AG09319 (cell line): ENCODE data around the gene OSBP2.

Experiments
- DNase-seq: peaks from one replicate; pipeline ENCODE4 v3.0.0-alpha.2; 2010; ENCODE audit warnings: low read depth; ENCODE audit errors: extremely low read depth
- TF ChIP-seq, protein P1 (sequence below): IDR thresholded peaks from 2 replicates; pipeline ENCODE4 v1.5.1; 2011; ENCODE audit warnings: low read depth, mild to moderate bottlenecking, inconsistent platforms, low read length, moderate library complexity

Gene OSBP2

DNA sequence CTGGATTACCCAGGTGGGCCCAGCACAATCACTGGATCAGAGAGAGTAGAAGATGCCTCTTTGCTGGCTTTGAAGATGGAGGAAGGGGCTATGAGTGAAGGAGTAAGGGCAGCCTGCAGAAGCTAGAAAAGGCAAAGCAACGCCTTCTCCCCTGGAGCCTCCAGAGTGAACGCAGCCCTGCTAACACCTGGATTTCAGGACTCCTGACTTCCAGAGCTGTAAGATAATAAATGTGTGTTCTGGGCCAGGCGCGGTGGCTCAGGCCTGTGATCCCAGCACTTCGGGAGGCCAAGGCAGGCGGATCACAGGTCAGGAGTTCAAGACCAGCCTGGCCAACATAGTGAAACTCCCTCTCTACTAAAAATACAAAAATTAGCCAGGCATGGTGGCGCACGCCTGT is 171.5 kb downstream of the OSBP2 start:
- no peak for DNase-seq
- TF ChIP-seq, protein P1, sequence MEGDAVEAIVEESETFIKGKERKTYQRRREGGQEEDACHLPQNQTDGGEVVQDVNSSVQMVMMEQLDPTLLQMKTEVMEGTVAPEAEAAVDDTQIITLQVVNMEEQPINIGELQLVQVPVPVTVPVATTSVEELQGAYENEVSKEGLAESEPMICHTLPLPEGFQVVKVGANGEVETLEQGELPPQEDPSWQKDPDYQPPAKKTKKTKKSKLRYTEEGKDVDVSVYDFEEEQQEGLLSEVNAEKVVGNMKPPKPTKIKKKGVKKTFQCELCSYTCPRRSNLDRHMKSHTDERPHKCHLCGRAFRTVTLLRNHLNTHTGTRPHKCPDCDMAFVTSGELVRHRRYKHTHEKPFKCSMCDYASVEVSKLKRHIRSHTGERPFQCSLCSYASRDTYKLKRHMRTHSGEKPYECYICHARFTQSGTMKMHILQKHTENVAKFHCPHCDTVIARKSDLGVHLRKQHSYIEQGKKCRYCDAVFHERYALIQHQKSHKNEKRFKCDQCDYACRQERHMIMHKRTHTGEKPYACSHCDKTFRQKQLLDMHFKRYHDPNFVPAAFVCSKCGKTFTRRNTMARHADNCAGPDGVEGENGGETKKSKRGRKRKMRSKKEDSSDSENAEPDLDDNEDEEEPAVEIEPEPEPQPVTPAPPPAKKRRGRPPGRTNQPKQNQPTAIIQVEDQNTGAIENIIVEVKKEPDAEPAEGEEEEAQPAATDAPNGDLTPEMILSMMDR = no peak

DNA sequence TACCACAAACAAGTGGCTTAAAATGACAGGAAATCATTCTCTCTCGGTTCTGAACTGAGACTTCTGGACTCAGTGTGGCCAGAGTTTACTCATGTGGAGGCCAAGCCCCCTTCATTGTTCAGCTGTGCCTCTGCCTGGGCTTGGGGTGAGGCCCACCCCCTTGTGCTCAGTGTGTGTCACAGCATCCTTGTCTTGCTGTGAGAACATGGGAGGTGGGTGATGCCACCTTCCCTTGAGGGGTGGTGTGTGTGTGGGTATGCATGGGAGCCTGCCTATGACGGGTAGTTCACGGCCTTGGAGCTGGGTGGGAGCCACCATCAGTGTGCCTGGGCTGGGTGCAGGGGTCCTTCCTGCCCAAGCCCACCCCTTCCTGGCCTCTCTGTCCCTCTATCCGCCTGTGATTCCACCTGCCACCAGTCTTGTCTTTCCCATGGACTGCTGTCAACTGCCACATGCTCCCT is 172.2 kb downstream of the OSBP2 start:
- TF ChIP-seq, protein P1 = no peak; the same call in 1 of the 2 replicates
- no peak for DNase-seq

DNA sequence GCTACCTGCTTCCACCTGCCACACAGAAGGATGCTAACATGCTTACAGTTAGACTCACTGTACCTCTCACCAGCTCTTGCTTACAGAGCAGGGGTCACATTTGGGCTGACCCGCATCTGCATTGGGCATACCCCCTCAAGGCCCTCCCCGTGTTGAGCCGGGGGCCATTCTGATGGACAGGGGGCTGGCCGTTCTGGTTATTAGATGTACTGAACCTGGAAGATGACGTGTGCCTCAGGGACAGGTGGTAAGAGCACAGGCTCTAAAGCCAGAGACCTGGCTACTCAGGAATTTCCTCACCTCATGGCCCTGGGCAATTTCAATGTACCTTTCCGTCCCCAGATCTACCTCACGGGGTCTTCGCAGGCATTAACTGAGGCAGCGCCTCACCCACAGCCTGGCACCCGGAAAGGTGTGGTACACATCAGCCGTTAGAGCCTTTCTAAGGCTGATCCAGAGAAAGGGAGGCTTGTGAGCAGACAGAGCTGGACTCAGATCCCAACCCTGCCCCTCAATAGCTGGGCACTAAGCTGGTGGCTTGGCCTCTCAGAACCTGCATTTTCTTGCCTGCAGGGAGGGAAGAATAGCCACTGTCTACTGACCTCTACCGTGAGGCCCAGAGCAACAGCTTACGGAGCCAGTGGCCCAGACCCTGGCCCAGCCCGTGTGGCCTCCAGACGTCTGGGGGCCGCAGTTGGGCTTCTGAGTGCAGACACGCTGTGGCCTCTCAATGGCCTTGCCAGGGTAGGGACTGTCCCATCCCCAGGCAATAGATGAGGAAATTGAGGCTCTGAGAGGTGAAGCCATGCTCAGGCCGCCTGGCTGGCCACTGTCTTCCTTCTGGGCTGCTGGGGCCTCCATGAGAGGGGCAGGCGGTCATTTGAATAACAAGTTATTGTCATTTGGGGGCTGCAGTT is 173.3 kb downstream of the OSBP2 start:
- no peak for DNase-seq
- TF ChIP-seq, protein P1 = no peak

DNA sequence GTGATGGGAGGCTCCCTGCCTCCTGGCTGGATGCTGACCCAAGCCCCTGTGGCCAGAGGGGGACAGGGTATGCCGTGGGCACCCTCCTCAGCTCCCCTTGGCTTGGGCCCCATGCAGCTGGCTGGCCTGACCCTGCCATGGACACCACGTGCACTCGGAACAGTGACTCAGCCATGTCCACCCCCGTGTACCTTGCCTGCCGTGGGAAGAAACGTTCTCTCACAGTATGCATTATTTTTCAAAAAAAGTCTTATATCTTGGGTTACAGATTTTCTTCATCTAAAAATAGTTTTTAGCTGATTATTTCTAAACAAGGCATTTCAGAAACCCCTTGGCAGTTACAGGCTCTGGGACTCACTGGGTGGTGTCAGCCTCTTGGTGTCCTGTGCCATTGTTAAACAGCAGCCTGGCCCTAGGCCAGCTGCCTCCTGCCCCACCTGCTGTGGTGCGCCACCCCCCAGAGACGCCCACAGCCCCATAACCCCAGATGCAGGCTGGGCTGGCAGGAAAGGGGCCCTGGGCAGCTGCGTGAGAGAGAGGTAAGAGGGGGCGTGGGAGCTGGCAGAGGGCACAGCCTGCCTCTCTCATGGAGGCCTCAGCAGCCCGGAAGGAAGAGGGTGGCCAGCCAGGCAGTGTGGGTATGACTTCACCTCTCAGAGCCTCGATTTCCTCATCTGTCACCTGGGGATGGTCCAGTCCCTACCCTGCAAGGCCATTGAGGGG is 174.2 kb downstream of the OSBP2 start:
- TF ChIP-seq, protein P1 = no peak
- DNase-seq = no peak

DNA sequence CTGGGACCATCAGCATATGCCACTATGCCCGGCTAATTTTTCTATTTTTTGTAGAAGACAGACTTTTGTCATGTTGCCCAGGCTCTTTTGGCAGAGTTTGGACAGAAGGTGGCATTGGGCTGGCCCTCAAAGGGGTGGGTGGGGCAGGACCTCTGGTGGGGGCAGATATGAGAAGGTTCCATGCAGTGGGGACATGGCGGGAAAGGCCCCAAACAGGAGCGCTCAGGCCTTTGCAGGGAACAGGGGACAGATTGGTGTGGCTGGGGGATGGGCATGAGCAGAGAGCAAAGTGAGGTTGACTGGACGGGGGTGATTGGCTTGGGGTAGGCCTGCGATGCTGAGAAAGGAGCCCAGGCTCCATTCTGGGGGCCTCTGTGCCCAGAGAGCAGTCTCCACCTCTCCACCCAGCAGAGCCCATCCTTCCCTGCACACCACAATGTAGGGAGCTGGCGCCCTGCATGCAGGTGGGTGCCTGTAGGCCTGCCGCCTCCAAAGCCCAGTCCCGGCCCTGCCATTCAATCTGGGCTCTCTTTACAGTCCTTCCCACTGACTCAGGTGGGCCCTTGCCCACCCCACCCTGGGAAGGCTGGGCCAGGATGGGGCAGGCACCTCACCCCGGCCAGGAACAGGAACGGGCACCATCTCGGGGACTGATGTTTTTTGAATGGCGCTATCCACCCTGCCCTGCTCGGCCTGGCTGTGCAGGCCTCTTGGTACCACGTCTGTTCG is 175.2 kb downstream of the OSBP2 start:
- no peak for DNase-seq
- TF ChIP-seq, protein P1 = no peak

DNA sequence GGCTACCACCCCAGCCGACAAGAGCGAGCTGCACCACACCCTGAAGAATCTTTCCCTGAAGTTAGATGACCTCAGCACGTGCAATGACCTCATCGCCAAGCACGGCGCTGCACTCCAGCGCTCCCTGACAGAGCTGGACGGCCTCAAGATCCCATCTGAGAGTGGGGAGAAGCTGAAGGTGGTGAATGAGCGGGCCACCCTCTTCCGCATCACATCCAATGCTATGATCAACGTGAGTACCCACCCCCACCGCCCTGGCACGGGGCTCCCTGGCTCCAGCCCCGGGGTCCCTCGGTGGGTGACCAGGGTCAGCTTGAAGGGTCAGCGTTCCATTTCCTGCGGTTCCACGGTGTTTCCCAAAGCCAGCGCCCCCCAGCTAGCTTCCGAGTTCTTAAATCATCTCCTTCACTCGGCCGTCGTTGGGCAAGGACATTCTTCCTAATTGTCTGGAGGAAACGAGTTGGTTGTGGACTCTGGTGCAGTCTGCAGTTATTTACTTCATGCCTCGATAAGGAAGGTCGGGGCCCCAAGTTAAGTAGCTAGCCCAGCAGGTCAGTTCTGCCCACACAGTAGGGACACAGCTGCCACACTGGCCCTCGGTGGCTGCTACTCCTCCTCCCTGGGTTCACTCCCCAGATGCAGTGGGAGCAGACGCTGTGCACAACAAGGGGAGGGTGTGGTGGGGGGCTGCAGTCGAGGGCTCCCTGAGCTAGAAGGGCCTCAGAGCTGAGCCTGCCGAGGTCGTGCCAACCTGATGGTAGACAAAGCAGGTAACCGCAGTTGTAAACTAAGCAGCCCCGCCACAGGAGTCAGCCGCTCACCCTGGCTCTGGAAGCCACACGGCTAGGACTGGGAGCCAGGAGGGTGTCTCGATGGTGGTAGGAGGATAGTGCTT is 176.0 kb downstream of the OSBP2 start:
- no peak for DNase-seq
- TF ChIP-seq, protein P1 = no peak
